ENCODE results near the gene GTF2H2C.
"Not testable (repeated sequence)": the region's sequence is repeated elsewhere in the genome, so short reads cannot be mapped to it uniquely, and the experiment has no call there.

Gene GTF2H2C

GRCh38 chr5:69537911-69538310, 22.1 kb upstream of the GTF2H2C start:
- not testable (repeated sequence) for H3K4me3 Mint-ChIP-seq; H3K27me3 Mint-ChIP-seq; H3K4me1 Mint-ChIP-seq; H3K27ac Mint-ChIP-seq; H3K36me3 Mint-ChIP-seq (ENCODE audit: low read depth); DNase-seq; H3K9me3 Mint-ChIP-seq; ATAC-seq

DNA sequence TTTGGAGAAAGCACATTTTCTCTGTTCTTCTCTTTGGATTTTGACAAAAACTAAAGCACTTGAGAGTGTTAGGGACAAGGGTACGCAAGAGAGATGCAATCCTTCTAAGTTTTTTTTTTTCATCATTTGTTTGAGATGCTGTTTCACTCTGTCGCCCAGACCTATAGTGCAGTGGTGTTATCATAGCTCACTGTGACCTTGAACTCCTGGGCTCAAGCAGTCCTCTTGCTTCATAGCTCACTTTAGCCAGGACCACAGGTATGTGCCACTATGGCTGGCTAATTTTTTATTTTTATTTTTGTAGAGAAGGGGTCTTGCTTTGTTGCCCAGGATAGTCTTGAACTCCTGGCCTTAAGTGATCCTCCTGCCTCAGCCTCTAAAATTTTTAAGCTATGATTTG, 21.3 kb upstream of the GTF2H2C start:
- H3K4me1 Mint-ChIP-seq; H3K36me3 Mint-ChIP-seq (ENCODE audit: low read depth); H3K27ac Mint-ChIP-seq; DNase-seq; ATAC-seq; H3K9me3 Mint-ChIP-seq; H3K27me3 Mint-ChIP-seq; H3K4me3 Mint-ChIP-seq: not testable (repeated sequence)

DNA sequence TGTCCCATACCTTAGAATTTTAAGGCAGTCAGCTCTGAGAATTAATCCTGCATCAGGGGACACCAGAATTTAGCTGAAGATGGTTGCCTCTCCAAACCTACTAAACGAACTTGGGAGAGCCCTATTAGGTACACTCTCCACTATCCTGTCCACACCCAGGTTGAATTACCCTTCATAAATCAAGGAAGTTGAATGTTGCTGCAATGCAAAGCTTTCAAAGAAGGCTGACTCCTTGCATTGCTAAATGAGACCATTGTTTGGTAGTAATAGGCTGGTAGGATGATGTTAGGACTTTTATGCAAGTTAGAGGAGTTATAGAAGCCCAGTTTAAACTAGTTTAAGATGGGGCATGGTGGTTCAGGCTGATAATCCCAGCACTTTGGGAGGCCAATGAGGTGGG, 18.6 kb upstream of the GTF2H2C start:
- H3K36me3 Mint-ChIP-seq (ENCODE audit: low read depth); ATAC-seq; H3K4me1 Mint-ChIP-seq; DNase-seq; H3K4me3 Mint-ChIP-seq; H3K27ac Mint-ChIP-seq; H3K9me3 Mint-ChIP-seq; H3K27me3 Mint-ChIP-seq: not testable (repeated sequence)

- not testable (repeated sequence) for H3K27ac Mint-ChIP-seq, ATAC-seq
Measured at GRCh38 chr5:69542838-69543618, 17.0 kb upstream of the GTF2H2C start.

DNA sequence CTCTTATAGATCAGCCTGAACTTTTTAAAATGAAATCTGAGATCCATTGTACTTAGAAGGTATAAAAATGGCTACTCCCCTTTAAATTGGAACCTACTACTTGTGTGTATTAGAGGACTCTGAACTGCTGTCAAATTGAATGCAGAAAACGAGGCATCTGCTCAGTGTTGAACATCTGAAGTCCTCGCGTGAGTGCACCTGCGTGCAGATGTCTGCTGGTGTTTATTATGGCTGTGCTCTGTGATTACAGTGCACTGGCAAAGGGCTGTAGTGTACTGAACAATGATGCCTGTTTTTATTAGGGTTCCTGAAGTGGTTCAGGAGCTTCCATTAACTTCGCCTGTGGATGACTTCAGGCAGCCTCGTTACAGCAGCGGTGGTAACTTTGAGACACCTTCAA, 15.4 kb upstream of the GTF2H2C start:
- not testable (repeated sequence) for H3K27ac Mint-ChIP-seq; DNase-seq; H3K27me3 Mint-ChIP-seq; H3K9me3 Mint-ChIP-seq; H3K4me1 Mint-ChIP-seq; H3K36me3 Mint-ChIP-seq (ENCODE audit: low read depth); H3K4me3 Mint-ChIP-seq; ATAC-seq

More at GRCh38 chr5:69542838-69543618, 17.0 kb upstream of the GTF2H2C start:
- not testable (repeated sequence) for DNase-seq; H3K27me3 Mint-ChIP-seq; H3K36me3 Mint-ChIP-seq (ENCODE audit: low read depth); H3K4me1 Mint-ChIP-seq; H3K4me3 Mint-ChIP-seq; H3K9me3 Mint-ChIP-seq

DNA sequence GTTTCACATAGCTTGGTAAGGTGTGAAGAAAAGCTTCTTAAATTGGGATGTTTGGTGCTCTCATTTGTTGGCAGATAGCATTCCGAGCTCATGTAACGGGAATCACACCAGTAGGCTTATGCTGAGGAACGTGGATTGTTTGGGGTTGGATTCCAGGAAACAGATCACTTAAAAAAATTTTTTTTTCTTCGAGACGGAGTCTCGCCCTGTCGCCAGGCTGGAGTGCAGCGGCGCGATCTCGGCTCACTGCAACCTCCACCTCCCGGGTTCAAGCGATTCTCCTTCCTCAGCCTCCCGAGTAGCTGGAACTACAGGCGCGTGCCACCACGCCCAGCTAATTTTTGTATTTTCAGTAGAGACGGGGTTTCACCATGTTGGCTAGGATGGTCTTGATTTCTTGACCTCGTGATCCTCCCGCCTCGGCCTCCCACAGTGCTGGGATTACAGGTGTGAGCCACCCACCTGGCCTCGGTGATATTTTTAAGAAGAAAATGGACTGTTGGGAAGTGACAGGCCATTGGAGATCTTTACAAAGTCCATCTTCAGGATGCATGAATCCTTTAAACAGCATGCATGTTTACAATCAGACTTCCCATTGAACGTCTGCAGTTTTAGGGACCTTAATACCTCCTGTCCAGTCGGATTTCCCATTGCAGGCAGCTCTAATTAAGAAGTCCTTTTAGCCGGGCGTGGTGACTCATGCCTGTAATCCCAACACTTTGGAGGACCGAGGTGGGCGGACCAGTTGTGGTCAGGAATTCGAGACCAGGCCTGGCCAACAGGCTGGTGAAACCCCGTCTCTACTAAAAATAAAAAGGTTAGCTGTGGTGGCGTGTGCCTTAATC, 818 bp downstream of the GTF2H2C start:
- not testable (repeated sequence) for ATAC-seq; H3K36me3 Mint-ChIP-seq (ENCODE audit: low read depth); H3K4me1 Mint-ChIP-seq; H3K27ac Mint-ChIP-seq; H3K9me3 Mint-ChIP-seq; DNase-seq; H3K27me3 Mint-ChIP-seq
- H3K4me3 Mint-ChIP-seq: peak overlapping the region; percentile 68

GRCh38 chr5:69566172-69566571, 6.2 kb downstream of the GTF2H2C start:
- H3K27me3 Mint-ChIP-seq; H3K4me1 Mint-ChIP-seq; H3K36me3 Mint-ChIP-seq (ENCODE audit: low read depth); H3K4me3 Mint-ChIP-seq; H3K9me3 Mint-ChIP-seq; ATAC-seq; H3K27ac Mint-ChIP-seq; DNase-seq: not testable (repeated sequence)

DNA sequence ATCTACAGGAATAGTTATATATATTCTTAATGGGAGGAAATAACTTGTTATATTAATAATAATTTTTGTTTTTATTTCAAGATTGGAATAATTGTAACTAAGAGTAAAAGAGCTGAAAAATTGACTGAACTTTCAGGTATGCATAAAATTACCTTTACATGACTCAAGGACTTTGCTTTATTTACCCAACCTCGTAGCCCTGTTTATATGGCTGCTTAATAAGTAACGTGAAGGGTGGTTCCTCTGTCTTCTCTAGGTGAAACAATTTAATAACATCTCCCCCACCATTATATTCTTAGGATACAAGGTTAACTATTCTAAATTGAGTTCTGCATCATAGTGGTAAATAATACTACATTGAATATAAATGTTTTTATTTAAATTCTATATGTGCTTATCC, 8.1 kb downstream of the GTF2H2C start:
- H3K4me1 Mint-ChIP-seq; H3K9me3 Mint-ChIP-seq; H3K27me3 Mint-ChIP-seq; H3K36me3 Mint-ChIP-seq (ENCODE audit: low read depth); DNase-seq; H3K4me3 Mint-ChIP-seq; H3K27ac Mint-ChIP-seq; ATAC-seq: not testable (repeated sequence)

GRCh38 chr5:69583356-69583755, 23.4 kb downstream of the GTF2H2C start:
- DNase-seq; H3K4me3 Mint-ChIP-seq; H3K4me1 Mint-ChIP-seq; H3K36me3 Mint-ChIP-seq (ENCODE audit: low read depth); H3K27me3 Mint-ChIP-seq; ATAC-seq; H3K9me3 Mint-ChIP-seq; H3K27ac Mint-ChIP-seq: not testable (repeated sequence)

DNA sequence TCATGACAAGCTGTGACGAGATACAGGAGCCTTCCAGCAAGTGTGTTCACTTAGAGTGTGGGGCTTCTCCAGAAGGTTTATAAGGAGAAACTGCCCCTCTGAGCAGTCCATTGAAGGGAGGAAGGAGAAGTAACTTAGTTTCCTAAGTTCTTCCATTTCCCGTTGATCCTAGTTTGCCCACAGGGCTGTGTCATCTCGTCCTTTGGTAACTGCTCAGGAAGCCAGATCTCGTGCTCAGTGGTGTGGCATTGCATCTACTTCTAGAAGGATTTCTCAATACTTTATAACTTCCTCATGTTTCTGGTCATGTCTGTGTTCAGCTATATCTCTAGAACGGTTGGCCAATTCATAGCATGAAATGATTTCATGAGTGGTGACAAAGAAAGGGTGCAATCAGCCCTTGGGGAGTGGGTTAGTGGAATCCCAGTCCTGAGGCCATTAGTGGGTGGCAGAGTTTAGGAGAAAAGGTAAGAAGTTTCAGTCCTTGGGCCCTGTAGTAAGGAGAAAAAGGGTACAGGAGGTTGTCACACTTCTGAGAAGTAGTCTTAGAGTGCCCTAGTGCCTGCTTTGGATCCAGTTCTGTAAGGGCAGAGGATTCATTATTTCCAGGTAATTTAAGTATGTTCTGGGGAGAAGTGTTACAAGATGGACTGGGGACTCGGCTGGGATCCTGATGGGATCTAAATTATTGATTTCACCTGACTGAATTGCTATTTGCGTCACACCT, 36.3 kb downstream of the GTF2H2C start:
- ATAC-seq; H3K36me3 Mint-ChIP-seq (ENCODE audit: low read depth); DNase-seq; H3K27me3 Mint-ChIP-seq; H3K27ac Mint-ChIP-seq; H3K9me3 Mint-ChIP-seq; H3K4me1 Mint-ChIP-seq; H3K4me3 Mint-ChIP-seq: not testable (repeated sequence)

DNA sequence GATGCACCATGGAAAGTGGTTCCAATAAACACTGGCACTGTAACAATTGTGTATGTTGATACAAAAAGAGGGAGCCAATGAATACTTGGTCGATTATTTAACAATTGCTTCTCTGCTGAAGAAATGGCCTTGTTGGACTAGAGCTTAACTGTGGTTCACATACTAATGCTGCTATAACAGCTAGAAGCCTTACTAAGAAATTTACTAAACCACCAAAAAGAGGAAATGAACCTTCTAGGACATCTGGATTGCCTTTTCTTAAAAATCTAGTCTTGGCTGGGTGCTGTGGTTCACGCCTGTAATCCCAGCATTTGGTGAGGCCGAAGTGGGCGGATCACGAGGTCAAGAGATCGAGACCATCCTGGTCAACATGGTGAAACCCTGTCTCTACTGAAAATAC, 42.0 kb downstream of the GTF2H2C start:
- not testable (repeated sequence) for H3K4me3 Mint-ChIP-seq; H3K27ac Mint-ChIP-seq; H3K27me3 Mint-ChIP-seq; ATAC-seq; H3K4me1 Mint-ChIP-seq; H3K9me3 Mint-ChIP-seq; DNase-seq; H3K36me3 Mint-ChIP-seq (ENCODE audit: low read depth)

GRCh38 chr5:69606839-69607238, 46.8 kb downstream of the GTF2H2C start:
- not testable (repeated sequence) for ATAC-seq; H3K27ac Mint-ChIP-seq; DNase-seq; H3K27me3 Mint-ChIP-seq; H3K4me1 Mint-ChIP-seq; H3K9me3 Mint-ChIP-seq; H3K36me3 Mint-ChIP-seq (ENCODE audit: low read depth); H3K4me3 Mint-ChIP-seq

- H3K9me3 Mint-ChIP-seq; ATAC-seq; H3K36me3 Mint-ChIP-seq (ENCODE audit: low read depth); H3K27ac Mint-ChIP-seq; H3K4me3 Mint-ChIP-seq; H3K27me3 Mint-ChIP-seq; H3K4me1 Mint-ChIP-seq; DNase-seq: not testable (repeated sequence)
Measured at GRCh38 chr5:69607750-69608149, 47.8 kb downstream of the GTF2H2C start.

DNA sequence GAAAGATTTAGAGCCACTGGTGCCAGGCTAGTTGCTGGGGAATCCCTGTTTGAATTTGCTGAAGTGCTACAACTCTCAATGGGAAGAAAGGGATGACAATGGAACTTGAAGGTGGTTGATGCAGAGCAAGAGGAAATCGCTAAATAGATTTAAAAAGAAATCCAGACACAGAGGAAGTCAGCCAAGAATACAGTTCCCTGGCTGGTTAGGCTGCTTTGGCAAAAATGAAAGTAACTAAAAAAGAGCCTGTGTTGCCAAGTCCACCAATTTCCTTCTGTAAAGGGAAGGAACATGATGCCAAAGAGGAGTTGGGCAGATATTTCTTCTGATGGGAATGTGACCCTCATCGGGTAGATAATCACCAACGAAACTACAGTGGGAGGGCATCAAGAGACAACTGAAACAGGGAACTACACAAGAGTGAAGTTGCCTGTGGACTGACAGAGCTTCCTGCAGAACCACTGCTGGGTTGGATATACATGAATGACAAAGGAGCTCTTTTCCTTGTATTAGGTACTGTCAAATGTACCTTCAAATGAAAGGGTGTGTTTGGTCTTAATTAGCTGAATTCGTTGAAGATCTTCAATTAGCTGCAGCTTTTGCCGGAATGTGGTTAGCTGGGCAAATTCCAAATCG, 49.0 kb downstream of the GTF2H2C start:
- not testable (repeated sequence) for H3K9me3 Mint-ChIP-seq; H3K4me3 Mint-ChIP-seq; ATAC-seq; DNase-seq; H3K4me1 Mint-ChIP-seq; H3K36me3 Mint-ChIP-seq (ENCODE audit: low read depth); H3K27ac Mint-ChIP-seq; H3K27me3 Mint-ChIP-seq

Measured in activated naive CD8-positive, alpha-beta T cell treated with anti-CD3 and anti-CD28 coated beads, Interleukin-2, amount 50 U/mL, for 24 hours (primary cell).